GM19043 (cell line): ENCODE results near the gene CAPN3.

Experiments
- ATAC-seq: cut with Tn5 transposase; IDR thresholded peaks from one replicate; pipeline ENCODE4 v1.9.1; 2021; ENCODE audit warnings: low read depth; ENCODE audit not compliant: unreplicated experiment

Gene CAPN3

GRCh38 chr15:42392309-42393024 is 33.2 kb downstream of the CAPN3 start:
- ATAC-seq, result no peak

GRCh38 chr15:42394106-42394505 is 34.8 kb downstream of the CAPN3 start:
- ATAC-seq, result no peak

DNA sequence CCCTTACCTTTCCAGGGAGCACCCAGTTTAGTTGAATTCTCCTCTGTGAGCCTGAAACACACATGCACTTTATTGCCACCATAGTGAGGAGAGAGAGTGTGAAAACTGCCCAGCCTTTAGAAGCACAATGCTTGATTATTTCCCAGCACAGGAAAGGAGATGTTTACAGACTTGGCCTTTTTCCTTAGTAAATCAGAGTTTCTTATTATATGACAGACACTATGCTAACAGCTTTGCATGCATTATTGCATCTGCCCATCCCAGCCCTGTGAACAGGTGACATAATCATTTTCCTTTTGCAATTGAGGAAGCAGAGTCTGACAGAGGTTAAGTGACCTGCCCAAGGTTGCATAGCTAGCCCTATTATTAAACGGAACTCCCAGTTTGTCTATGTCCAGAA is 36.5 kb downstream of the CAPN3 start:
- ATAC-seq, result no peak

DNA sequence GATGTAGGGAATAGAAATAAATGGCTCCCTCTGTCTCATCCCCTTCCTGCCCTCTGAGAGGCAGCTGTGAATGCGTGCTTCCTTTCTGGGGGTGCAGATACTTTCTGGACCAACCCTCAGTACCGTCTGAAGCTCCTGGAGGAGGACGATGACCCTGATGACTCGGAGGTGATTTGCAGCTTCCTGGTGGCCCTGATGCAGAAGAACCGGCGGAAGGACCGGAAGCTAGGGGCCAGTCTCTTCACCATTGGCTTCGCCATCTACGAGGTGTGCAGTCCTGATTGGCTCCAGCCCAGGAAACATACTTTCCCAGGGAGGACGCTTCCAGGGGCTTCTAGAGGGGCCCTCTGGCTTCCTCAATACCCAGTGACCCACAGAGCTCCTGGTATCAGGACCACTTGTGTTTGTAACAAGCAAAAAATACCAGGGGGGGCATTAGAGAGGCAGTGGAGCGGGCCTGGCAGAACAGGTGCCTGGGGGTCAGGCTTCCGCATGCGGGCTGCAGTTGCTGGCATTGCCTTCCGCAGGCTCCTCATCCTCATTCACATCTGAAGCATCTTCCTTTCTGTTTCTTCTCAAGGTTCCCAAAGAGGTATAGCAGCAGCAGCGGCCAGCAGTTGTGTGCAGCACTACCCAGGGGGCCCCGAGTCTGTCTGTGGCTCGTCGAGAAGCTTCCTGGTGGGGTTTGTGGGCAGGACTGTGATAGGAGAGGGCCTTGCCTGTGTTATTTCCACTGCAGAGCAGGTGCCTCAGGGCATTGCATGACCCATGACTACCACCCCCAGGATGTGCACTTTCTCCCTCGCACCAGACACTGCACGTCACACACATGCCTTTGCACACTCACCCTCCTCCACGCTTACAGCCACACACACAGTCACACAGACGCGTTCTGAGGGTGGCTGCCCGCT is 42.5 kb downstream of the CAPN3 start:
- ATAC-seq, result no peak

- no peak for ATAC-seq
Observed at GRCh38 chr15:42402455-42403205, 43.3 kb downstream of the CAPN3 start.

DNA sequence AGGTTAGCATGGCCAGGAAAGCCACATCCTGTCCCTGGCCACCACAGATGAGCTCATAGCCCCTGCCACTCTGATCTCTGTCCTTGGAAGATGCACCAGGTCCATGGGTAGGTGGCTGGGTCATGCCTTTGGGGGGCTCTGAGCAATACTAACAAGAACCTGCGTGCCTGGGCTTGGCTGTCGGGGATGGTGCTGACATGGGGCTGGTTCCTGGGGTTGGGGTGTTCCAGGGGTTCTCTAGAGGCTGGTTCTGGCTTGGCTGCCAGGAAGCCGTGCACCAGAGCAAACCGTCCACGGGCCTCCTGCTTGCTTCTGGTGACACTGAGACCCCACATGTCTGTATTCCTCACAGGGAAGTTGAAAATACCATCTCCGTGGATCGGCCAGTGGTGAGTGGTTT is 44.1 kb downstream of the CAPN3 start:
- ATAC-seq, result no peak

DNA sequence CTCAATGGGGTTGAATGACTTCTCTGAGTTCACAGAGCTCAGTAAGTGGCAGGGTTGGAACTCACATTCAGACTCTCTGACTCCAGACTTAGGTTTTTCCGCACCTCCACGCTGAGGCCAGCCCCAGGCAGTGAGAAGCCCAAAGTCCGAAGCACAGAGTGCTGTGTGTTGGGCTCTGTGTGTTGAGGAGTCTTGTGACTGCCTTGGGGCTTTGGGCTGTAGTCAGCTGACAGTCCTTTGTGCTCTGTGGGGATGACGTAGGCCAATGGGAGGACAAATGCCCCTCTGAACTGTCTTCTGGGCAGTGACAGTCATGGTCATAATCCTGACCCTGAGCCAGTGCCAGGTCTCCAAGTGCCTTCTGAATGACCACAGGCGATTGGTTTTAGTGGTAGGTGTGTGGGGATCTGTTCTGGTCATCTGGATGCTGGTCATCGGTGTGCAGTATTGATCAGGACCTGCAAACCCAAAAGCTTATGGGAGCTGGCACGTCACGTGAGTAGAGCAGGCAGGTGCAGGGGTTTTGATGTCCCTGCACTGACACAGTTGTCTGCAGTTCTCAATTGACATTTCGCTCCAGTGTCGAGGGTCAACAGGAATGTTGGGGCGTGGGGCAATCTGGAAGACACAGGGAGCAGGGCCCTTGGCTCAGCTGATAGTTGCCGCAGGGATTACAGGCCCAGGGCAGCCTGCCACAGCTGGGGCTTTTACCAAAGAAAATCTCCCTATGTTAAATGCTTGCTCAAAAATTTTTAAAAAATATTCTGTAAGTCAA is 45.3 kb downstream of the CAPN3 start:
- ATAC-seq, result no peak

DNA sequence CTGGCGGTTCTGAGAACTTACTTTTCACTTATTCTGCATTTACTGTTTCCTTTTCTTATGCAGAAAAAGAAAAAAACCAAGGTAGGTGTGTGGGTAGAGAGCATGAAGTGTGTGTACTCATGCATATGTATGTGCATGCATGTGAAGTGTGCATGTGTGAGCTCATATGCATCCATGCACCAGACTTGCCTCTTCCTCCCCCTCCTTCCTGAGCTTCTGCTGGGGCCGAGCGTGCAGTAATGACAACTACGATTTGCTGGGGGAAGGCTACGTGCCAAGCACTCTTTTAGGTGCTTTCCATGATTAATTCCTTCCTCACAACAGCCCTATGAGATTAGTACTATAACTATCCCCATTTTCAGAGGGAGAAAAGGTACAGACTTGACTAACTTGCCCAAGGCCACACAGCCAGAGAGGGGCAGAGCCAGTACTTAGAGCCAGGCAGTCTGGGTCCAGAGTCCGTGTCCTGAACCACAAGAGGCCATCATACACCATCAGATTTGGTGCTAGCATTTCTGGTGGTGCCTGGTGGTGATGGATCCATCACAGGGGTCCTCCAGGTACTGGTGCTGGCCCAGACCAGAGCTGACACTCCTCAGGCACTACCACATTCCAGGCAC is 46.7 kb downstream of the CAPN3 start:
- ATAC-seq, result no peak

DNA sequence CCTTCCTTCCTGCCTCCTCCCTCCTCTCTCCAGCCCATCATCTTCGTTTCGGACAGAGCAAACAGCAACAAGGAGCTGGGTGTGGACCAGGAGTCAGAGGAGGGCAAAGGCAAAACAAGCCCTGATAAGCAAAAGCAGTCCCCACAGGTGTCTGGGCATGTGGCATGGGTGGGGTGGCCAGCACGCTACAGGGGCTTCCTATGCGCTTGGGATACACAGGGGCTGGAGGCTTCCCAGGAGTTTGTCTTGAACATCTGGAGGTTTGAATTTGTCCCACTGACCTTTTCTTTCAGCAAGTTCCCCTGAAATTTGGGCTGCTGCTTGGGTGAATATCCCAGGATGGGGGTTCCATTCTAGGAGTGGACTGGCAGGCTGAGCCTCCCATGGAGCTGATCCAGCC is 48.9 kb downstream of the CAPN3 start:
- no peak for ATAC-seq

DNA sequence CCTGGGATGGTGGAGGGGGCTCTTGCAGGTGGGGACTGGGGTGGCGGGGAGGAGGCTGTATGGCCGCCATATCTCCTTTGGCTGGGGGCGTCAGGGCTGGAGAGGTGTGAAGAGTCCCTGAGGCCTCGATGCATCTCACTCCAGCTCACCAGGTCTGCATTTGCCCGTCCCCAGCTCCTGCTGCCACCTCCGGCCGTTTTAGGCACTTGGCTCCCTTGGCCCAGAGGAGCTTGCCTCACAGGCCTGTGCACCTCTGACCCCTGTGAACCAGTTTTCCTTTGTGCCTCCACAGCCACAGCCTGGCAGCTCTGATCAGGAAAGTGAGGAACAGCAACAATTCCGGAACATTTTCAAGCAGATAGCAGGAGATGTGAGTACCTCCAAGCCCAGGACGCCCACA is 49.7 kb downstream of the CAPN3 start:
- ATAC-seq, result no peak

DNA sequence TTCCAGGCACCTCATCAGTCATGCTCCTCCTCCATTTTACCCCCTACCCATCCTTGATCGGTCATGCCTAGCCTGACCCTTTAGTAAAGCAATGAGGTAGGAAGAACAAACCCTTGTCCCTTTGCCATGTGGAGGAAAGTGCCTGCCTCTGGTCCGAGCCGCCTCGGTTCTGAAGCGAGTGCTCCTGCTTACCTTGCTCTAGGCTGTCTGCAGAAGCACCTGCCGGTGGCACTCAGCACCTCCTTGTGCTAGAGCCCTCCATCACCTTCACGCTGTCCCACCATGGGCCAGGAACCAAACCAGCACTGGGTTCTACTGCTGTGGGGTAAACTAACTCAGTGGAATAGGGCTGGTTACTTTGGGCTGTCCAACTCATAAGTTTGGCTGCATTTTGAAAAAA is 52.6 kb downstream of the CAPN3 start:
- no peak for ATAC-seq

DNA sequence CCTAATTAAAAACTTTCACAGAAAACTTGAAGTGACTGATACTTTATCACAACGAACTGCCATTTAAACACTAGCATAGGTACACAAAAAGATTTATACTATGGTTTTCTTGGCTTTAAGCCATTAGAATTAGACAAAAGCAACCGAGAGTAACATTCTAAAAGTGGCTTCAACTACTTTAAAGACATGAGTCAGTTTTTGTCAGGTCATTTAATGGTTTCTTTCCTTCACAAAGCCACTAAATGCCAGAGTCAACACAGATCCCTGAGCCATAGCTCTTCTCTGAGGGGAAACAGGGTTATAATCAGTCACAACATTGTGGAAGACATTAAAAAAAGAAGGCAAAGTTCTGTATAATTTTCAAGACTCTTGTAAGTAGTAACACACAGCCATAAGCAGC is 54.6 kb downstream of the CAPN3 start:
- no peak for ATAC-seq

GRCh38 chr15:42419369-42419768 is 60.1 kb downstream of the CAPN3 start:
- no peak for ATAC-seq

GRCh38 chr15:42421376-42421775 is 62.1 kb downstream of the CAPN3 start:
- ATAC-seq, result no peak

- no peak for ATAC-seq
Observed at GRCh38 chr15:42427429-42428223, 68.3 kb downstream of the CAPN3 start.

- ATAC-seq, result no peak
Observed at GRCh38 chr15:42444415-42445063, 85.2 kb downstream of the CAPN3 start.

GRCh38 chr15:42445551-42445950 is 86.2 kb downstream of the CAPN3 start:
- no peak for ATAC-seq

DNA sequence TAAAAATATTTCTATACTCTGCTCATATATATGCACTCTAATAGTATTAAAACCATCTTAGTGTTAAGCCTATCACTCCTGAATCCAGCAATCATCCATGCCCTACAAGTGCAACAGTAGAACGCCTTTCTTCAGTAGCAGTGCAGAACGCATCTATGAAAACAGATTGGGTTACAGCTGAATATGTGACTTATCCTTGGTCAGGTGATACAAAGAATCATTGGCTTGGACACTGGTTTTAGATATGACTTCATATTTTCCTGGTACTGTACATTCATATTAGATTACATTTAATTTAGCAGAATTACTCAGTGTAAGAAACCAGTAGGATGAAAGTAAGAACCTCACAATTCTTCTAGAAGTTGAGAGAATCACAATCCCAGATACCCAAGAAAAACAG is 88.3 kb downstream of the CAPN3 start:
- no peak for ATAC-seq

GRCh38 chr15:42448281-42448680 is 89.0 kb downstream of the CAPN3 start:
- no peak for ATAC-seq
